Astrocyte of the cerebellum (primary cell): ENCODE data around the gene TCF15.

Experiments
- DNase-seq: peaks from one replicate; pipeline ENCODE4 v3.0.0-alpha.2; 2011; ENCODE audit warnings: low read depth
- H3K4me3 ChIP-seq: 2 replicates; pipeline ENCODE4 v1.5.1; 2011; ENCODE audit warnings: mild to moderate bottlenecking, low read depth, low read length, moderate library complexity
- in situ Hi-C: cut with HindIII; loops from 2 replicates; pipeline ENCODE4 v1.10.0; 2017; ENCODE audit warnings: low sequenced_read_pairs
- TF ChIP-seq, protein P1 (sequence below): IDR thresholded peaks from 2 replicates; pipeline ENCODE4 v1.5.1; 2012; ENCODE audit warnings: low read length, low read depth, moderate library complexity, mild to moderate bottlenecking; ENCODE audit errors: missing control alignments

The TCF15 gene

GRCh38 chr20:556984-557383 is 53.1 kb downstream of the TCF15 start:
- no peak overlapping the region for H3K4me3 ChIP-seq
- DNase-seq: no peak
- in situ Hi-C loops: no loop called here
- TF ChIP-seq, protein P1, sequence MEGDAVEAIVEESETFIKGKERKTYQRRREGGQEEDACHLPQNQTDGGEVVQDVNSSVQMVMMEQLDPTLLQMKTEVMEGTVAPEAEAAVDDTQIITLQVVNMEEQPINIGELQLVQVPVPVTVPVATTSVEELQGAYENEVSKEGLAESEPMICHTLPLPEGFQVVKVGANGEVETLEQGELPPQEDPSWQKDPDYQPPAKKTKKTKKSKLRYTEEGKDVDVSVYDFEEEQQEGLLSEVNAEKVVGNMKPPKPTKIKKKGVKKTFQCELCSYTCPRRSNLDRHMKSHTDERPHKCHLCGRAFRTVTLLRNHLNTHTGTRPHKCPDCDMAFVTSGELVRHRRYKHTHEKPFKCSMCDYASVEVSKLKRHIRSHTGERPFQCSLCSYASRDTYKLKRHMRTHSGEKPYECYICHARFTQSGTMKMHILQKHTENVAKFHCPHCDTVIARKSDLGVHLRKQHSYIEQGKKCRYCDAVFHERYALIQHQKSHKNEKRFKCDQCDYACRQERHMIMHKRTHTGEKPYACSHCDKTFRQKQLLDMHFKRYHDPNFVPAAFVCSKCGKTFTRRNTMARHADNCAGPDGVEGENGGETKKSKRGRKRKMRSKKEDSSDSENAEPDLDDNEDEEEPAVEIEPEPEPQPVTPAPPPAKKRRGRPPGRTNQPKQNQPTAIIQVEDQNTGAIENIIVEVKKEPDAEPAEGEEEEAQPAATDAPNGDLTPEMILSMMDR: no peak

- in situ Hi-C loops: no loop called here
- H3K4me3 ChIP-seq: no peak overlapping the region
- TF ChIP-seq, protein P1: no peak
- no peak for DNase-seq
Observed at GRCh38 chr20:555976-556385, 54.1 kb downstream of the TCF15 start.
